ENCODE measurements around the gene NAGLU.

NAGLU gene

DNA sequence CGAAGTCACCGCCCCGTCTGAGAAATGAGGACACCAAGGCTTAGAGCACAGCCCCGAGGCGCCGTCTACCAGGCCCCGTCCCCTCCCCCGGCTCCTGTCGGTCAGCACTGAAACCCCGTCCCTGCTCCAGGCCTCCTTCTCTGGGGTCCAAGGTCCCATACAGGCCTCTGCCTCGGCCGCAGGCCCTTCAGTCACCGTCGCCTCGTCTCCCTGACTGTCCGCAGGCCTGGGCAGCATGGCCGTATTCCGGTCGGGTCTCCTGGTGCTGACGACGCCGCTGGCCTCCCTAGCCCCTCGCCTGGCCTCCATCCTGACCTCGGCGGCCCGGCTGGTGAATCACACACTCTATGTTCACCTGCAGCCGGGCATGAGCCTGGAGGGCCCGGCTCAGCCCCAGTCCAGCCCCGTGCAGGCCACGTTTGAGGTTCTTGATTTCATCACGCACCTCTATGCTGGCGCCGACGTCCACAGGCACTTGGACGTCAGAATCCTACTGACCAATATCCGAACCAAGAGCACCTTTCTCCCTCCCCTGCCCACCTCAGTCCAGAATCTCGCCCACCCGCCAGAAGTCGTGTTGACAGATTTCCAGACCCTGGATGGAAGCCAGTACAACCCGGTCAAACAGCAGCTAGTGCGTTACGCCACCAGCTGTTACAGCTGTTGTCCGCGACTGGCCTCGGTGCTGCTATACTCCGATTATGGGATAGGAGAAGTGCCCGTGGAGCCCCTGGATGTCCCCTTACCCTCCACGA, 26.5 kb downstream of the NAGLU start:
- Histone ChIP-seq H3K9ac (ENCODE audit: low read length) (peak overlapping the region; percentile 85), H3K27me3 (ENCODE audit: low read length) (no peaks in the 10 kb centered on the region), H3K9me3 (ENCODE audit: insufficient read depth, low read length) (no peaks in the 10 kb centered on the region), H3K36me3 (ENCODE audit: low read length) (no peaks in the 10 kb centered on the region), H3K4me2 (ENCODE audit: low read depth, low read length, poor library complexity, severe bottlenecking) (peak overlapping the region; percentile 80), H3F3A (ENCODE audit: insufficient read depth) (peaks cover 5% of the 10 kb centered on the region; the same call in 1 of the 2 replicates), H3K9me2 (replicated peaks; ENCODE audit: insufficient read depth, low read length) (no peaks in the 10 kb centered on the region), H3K27ac (ENCODE audit: low read depth, low read length) (peak overlapping the region; percentile 59), H3K4me3 (ENCODE audit: insufficient read depth, low read length, poor library complexity, severe bottlenecking) (peak overlapping the region; percentile 66), H3K79me2 (ENCODE audit: insufficient read depth, low read length) (peaks cover 32% of the 10 kb centered on the region), H4K20me1 (ENCODE audit: low read depth, low read length) (no peaks in the 10 kb centered on the region), H2AFZ (ENCODE audit: low read depth, low read length, severe bottlenecking) (no peak overlapping the region)
- TF ChIP-seq, protein P1, sequence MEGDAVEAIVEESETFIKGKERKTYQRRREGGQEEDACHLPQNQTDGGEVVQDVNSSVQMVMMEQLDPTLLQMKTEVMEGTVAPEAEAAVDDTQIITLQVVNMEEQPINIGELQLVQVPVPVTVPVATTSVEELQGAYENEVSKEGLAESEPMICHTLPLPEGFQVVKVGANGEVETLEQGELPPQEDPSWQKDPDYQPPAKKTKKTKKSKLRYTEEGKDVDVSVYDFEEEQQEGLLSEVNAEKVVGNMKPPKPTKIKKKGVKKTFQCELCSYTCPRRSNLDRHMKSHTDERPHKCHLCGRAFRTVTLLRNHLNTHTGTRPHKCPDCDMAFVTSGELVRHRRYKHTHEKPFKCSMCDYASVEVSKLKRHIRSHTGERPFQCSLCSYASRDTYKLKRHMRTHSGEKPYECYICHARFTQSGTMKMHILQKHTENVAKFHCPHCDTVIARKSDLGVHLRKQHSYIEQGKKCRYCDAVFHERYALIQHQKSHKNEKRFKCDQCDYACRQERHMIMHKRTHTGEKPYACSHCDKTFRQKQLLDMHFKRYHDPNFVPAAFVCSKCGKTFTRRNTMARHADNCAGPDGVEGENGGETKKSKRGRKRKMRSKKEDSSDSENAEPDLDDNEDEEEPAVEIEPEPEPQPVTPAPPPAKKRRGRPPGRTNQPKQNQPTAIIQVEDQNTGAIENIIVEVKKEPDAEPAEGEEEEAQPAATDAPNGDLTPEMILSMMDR (IDR thresholded peaks at IDR 0.05; ENCODE audit: insufficient read depth, low read length, poor library complexity, severe bottlenecking), result no peak
- no peak for TF ChIP-seq EZH2phosphoT487 (conservative IDR thresholded peaks at IDR 0.05; ENCODE audit: low read length)

DNA sequence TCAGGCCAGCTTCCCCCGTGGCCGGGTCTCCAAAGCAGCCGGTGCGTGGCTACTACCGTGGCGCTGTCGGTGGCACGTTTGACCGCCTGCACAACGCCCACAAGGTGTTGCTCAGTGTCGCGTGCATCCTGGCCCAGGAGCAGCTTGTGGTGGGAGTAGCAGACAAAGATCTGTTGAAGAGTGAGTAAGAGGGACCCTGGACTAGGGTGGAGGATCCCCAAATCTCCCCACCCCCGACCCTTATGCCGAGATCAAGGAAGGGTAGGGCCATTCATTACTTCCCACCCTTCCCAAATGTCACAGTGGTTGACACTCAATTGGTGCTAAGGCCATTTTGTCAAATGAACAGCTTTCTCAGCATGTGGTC, 27.1 kb downstream of the NAGLU start:
- Histone ChIP-seq H3K27ac (ENCODE audit: low read depth, low read length) (peak overlapping the region; percentile 59; the same call in 1 of the 2 replicates), H3K4me2 (ENCODE audit: low read depth, low read length, poor library complexity, severe bottlenecking) (peak overlapping the region; percentile 80), H3F3A (ENCODE audit: insufficient read depth) (peaks cover 5% of the 10 kb centered on the region; the same call in 1 of the 2 replicates), H3K4me3 (ENCODE audit: insufficient read depth, low read length, poor library complexity, severe bottlenecking) (peak overlapping the region; percentile 66), H3K79me2 (ENCODE audit: insufficient read depth, low read length) (peaks cover 36% of the 10 kb centered on the region), H3K9me2 (replicated peaks; ENCODE audit: insufficient read depth, low read length) (no peaks in the 10 kb centered on the region), H3K9ac (ENCODE audit: low read length) (peak overlapping the region; percentile 85), H4K20me1 (ENCODE audit: low read depth, low read length) (no peaks in the 10 kb centered on the region), H3K9me3 (ENCODE audit: insufficient read depth, low read length) (no peaks in the 10 kb centered on the region), H3K36me3 (ENCODE audit: low read length) (no peaks in the 10 kb centered on the region), H3K27me3 (ENCODE audit: low read length) (no peaks in the 10 kb centered on the region), H2AFZ (ENCODE audit: low read depth, low read length, severe bottlenecking) (no peak overlapping the region)
- no peak for TF ChIP-seq EZH2phosphoT487 (conservative IDR thresholded peaks at IDR 0.05; ENCODE audit: low read length)
- TF ChIP-seq, protein P1 (IDR thresholded peaks at IDR 0.05; ENCODE audit: insufficient read depth, low read length, poor library complexity, severe bottlenecking), result no peak

DNA sequence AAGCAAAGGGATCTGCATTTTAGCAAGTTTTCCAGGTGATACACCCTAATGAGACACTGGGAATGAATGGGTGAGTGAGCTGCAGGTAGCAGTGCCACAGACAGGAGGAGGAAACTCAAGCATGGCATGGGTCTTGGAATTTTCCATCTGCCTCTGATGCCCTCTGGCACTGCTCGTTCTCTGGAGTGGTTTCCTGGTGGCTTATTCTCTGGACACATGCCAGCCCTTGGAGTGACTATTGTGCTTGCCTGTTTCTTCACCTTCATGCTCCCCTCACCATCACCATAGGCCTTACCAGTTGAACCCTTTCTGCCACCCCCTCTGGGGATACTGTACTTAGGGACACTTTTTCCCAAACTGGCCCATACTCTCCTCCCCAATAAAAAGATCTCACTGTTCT, 27.5 kb downstream of the NAGLU start:
- H3K36me3 ChIP-seq (ENCODE audit: low read length), result no peaks in the 10 kb centered on the region

More for the DNA sequence above, 27.5 kb downstream of the NAGLU start:
- Histone ChIP-seq H3K79me2 (ENCODE audit: insufficient read depth, low read length) (peaks cover 40% of the 10 kb centered on the region), H3K27ac (ENCODE audit: low read depth, low read length) (no peak overlapping the region), H2AFZ (ENCODE audit: low read depth, low read length, severe bottlenecking) (no peak overlapping the region), H3K9ac (ENCODE audit: low read length) (peak overlapping the region; percentile 85), H3K4me2 (ENCODE audit: low read depth, low read length, poor library complexity, severe bottlenecking) (peak overlapping the region; percentile 80), H3K9me2 (replicated peaks; ENCODE audit: insufficient read depth, low read length) (no peaks in the 10 kb centered on the region), H3K9me3 (ENCODE audit: insufficient read depth, low read length) (no peaks in the 10 kb centered on the region), H3K27me3 (ENCODE audit: low read length) (no peaks in the 10 kb centered on the region), H3F3A (ENCODE audit: insufficient read depth) (peaks cover 5% of the 10 kb centered on the region; the same call in 1 of the 2 replicates), H4K20me1 (ENCODE audit: low read depth, low read length) (no peaks in the 10 kb centered on the region), H3K4me3 (ENCODE audit: insufficient read depth, low read length, poor library complexity, severe bottlenecking) (peak overlapping the region; percentile 66)
- no peak for TF ChIP-seq EZH2phosphoT487 (conservative IDR thresholded peaks at IDR 0.05; ENCODE audit: low read length)
- TF ChIP-seq, protein P1 (IDR thresholded peaks at IDR 0.05; ENCODE audit: insufficient read depth, low read length, poor library complexity, severe bottlenecking), result no peak

Measured in SU-DHL-6 (cell line).